KMS-11 (cell line): ENCODE measurements around the gene TBC1D32.
"Not testable (repeated sequence)": the region's sequence is repeated elsewhere in the genome, so short reads cannot be mapped to it uniquely, and the experiment has no call there.

ENCODE experiments used
- H2AFZ ChIP-seq: fragments of 200-600 bp; sonication (generic); 2 replicates; pipeline ENCODE4 v1.6.1; 2016; ENCODE audit warnings: antibody characterized with exemption, mixed run types, low read depth
- H3K27ac ChIP-seq: fragments of 200-600 bp; sonication (generic); 2 replicates; pipeline ENCODE4 v1.6.1; 2016; ENCODE audit warnings: mild to moderate bottlenecking, mixed run types
- H3K27me3 ChIP-seq: fragments of 200-600 bp; sonication (generic); 2 replicates; pipeline ENCODE4 v1.6.1; 2017; ENCODE audit warnings: mild to moderate bottlenecking, low read depth, mixed run types, moderate library complexity; ENCODE audit not compliant: insufficient read depth
- H3K36me3 ChIP-seq: fragments of 200-600 bp; sonication (generic); 2 replicates; pipeline ENCODE4 v1.6.1; 2017; ENCODE audit warnings: mild to moderate bottlenecking, mixed run types; ENCODE audit not compliant: insufficient read depth
- H3K4me1 ChIP-seq: fragments of 200-600 bp; sonication (generic); 2 replicates; pipeline ENCODE4 v1.6.1; 2016; ENCODE audit warnings: mild to moderate bottlenecking, low read depth, mixed run types; ENCODE audit not compliant: poor library complexity, severe bottlenecking
- H3K4me2 ChIP-seq: fragments of 200-600 bp; sonication (generic); 2 replicates; pipeline ENCODE4 v1.7.0; 2016; ENCODE audit warnings: mild to moderate bottlenecking, mixed run types
- H3K4me3 ChIP-seq: fragments of 200-600 bp; sonication (generic); IDR thresholded peaks from 2 replicates; pipeline ENCODE4 v1.6.1; 2017; ENCODE audit warnings: low read depth, low read length, mixed read lengths; ENCODE audit not compliant: insufficient read depth
- H3K79me2 ChIP-seq: fragments of 200-600 bp; sonication (generic); 2 replicates; pipeline ENCODE4 v1.6.1; 2016; ENCODE audit warnings: low read depth, mixed run types; ENCODE audit not compliant: insufficient read depth
- H3K9ac ChIP-seq: fragments of 200-600 bp; sonication (generic); 2 replicates; pipeline ENCODE4 v1.6.1; 2016; ENCODE audit warnings: mild to moderate bottlenecking, mixed run types
- H4K20me1 ChIP-seq: fragments of 200-600 bp; sonication (generic); 2 replicates; pipeline ENCODE4 v1.6.1; 2016; ENCODE audit warnings: mild to moderate bottlenecking, mixed run types; ENCODE audit not compliant: insufficient read depth
- CTCF ChIP-seq: fragments of 200-600 bp; sonication (generic); conservative IDR thresholded peaks from 2 replicates; pipeline ENCODE4 v1.6.1; 2017; ENCODE audit warnings: low read depth, mild to moderate bottlenecking, antibody characterized with exemption, low read length, moderate library complexity, mixed read lengths

The TBC1D32 gene

GRCh38 chr6:121223930-121224329, 110.3 kb downstream of the TBC1D32 start:
- no peaks in the 10 kb centered on the region for H3K79me2 ChIP-seq
- H4K20me1 ChIP-seq, result no peaks in the 10 kb centered on the region
- no peak overlapping the region for H3K4me2 ChIP-seq
- TF ChIP-seq CTCF, result no peak
- H3K27ac ChIP-seq, result no peak overlapping the region
- H3K9ac ChIP-seq, result no peak overlapping the region
- H3K4me3 ChIP-seq, result no peak overlapping the region
- H3K4me1 ChIP-seq, result no peaks in the 10 kb centered on the region
- no peak overlapping the region for H2AFZ ChIP-seq
- no peaks in the 10 kb centered on the region for H3K36me3 ChIP-seq
- H3K27me3 ChIP-seq, result no peaks in the 10 kb centered on the region

- no peak overlapping the region for H3K4me3 ChIP-seq
- no peaks in the 10 kb centered on the region for H3K4me1 ChIP-seq
- TF ChIP-seq CTCF, result no peak
- no peaks in the 10 kb centered on the region for H3K27me3 ChIP-seq
- H3K4me2 ChIP-seq, result no peak overlapping the region
- no peak overlapping the region for H3K9ac ChIP-seq
- no peaks in the 10 kb centered on the region for H3K36me3 ChIP-seq
- no peaks in the 10 kb centered on the region for H3K79me2 ChIP-seq
- H2AFZ ChIP-seq, result no peak overlapping the region
- no peaks in the 10 kb centered on the region for H4K20me1 ChIP-seq
- H3K27ac ChIP-seq, result no peak overlapping the region
These were observed 111.1 kb downstream of the TBC1D32 start for GRCh38 chr6:121223212-121223611.

GRCh38 chr6:121222656-121223055, 111.6 kb downstream of the TBC1D32 start:
- Histone ChIP-seq H2AFZ (no peak overlapping the region), H3K79me2 (no peaks in the 10 kb centered on the region), H4K20me1 (no peaks in the 10 kb centered on the region), H3K4me2 (no peak overlapping the region), H3K27ac (no peak overlapping the region), H3K9ac (no peak overlapping the region), H3K4me1 (no peaks in the 10 kb centered on the region), H3K4me3 (no peak overlapping the region), H3K27me3 (no peaks in the 10 kb centered on the region), H3K36me3 (no peaks in the 10 kb centered on the region)
- TF ChIP-seq CTCF, result no peak; the same call in 1 of the 2 replicates

- H2AFZ ChIP-seq, result no peak overlapping the region
These were observed 117.4 kb downstream of the TBC1D32 start for GRCh38 chr6:121216928-121217327.

GRCh38 chr6:121213341-121213740, 120.9 kb downstream of the TBC1D32 start:
- H3K9ac ChIP-seq, H3K4me1 ChIP-seq, H3K27ac ChIP-seq, H4K20me1 ChIP-seq, H3K36me3 ChIP-seq, H2AFZ ChIP-seq, H3K79me2 ChIP-seq, H3K27me3 ChIP-seq, H3K4me3 ChIP-seq, H3K4me2 ChIP-seq: not testable (repeated sequence)

More at GRCh38 chr6:121216928-121217327, 117.4 kb downstream of the TBC1D32 start:
- H3K79me2 ChIP-seq, result no peaks in the 10 kb centered on the region
- no peak overlapping the region for H3K27ac ChIP-seq
- H3K36me3 ChIP-seq, result no peaks in the 10 kb centered on the region
- H4K20me1 ChIP-seq, result no peaks in the 10 kb centered on the region
- H3K4me2 ChIP-seq, result no peak overlapping the region
- H3K4me1 ChIP-seq, result no peaks in the 10 kb centered on the region
- no peak overlapping the region for H3K4me3 ChIP-seq
- no peaks in the 10 kb centered on the region for H3K27me3 ChIP-seq
- TF ChIP-seq CTCF, result no peak
- H3K9ac ChIP-seq, result no peak overlapping the region
